ENCODE measurements around the gene DUOX1.

GRCh38 chr15:45100884-45101625, 28.7 kb upstream of the DUOX1 start:
- TF ChIP-seq, protein P1, sequence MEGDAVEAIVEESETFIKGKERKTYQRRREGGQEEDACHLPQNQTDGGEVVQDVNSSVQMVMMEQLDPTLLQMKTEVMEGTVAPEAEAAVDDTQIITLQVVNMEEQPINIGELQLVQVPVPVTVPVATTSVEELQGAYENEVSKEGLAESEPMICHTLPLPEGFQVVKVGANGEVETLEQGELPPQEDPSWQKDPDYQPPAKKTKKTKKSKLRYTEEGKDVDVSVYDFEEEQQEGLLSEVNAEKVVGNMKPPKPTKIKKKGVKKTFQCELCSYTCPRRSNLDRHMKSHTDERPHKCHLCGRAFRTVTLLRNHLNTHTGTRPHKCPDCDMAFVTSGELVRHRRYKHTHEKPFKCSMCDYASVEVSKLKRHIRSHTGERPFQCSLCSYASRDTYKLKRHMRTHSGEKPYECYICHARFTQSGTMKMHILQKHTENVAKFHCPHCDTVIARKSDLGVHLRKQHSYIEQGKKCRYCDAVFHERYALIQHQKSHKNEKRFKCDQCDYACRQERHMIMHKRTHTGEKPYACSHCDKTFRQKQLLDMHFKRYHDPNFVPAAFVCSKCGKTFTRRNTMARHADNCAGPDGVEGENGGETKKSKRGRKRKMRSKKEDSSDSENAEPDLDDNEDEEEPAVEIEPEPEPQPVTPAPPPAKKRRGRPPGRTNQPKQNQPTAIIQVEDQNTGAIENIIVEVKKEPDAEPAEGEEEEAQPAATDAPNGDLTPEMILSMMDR (IDR thresholded peaks at IDR 0.05) = no peak
- TF ChIP-seq EP300 (IDR thresholded peaks at IDR 0.05) (no peak), POLR2A (IDR thresholded peaks at IDR 0.05) (no peak)

All from tibial nerve (tissue), 4 donors.